Thyroid gland (tissue), 4 donors: ENCODE data around the gene ACE. TPM values are rescaled to one million over a fixed set of nuclear protein-coding genes. Genes with fewer than 3 reads are reported as not detected.

Experiments used
- DNase-seq, 2 donors: peaks; one replicate each; pipeline ENCODE4 v3.0.0-alpha.2; 2019
- H3K27ac ChIP-seq, 3 donors: fragments of 200-600 bp; sonication (generic); 1 replicate in 2 of 3; 2 replicates in 1 of 3; pipeline ENCODE4 v1.5.1; 2016 to 2019; ENCODE audit warnings: mild to moderate bottlenecking in 1 of 3, moderate library complexity in 1 of 3
- H3K27me3 ChIP-seq: fragments of 200-600 bp; sonication (generic); one replicate; pipeline ENCODE4 v1.5.1; 2019
- H3K36me3 ChIP-seq, 2 donors: fragments of 200-600 bp; sonication (generic); one replicate each; pipeline ENCODE4 v1.5.1; 2016 to 2019
- H3K4me1 ChIP-seq, 2 donors: fragments of 200-600 bp; sonication (generic); one replicate each; pipeline ENCODE4 v1.5.1; 2017 to 2019
- H3K4me3 ChIP-seq, 3 donors: fragments of 200-600 bp; sonication (generic); replicated peaks in 1 of 3; 1 replicate in 2 of 3; 2 replicates in 1 of 3; pipeline ENCODE4 v1.5.1; 2016; ENCODE audit warnings: mild to moderate bottlenecking in 1 of 3
- H3K9me3 ChIP-seq: fragments of 200-600 bp; sonication (generic); one replicate; pipeline ENCODE4 v1.5.1; 2017
- POLR2A ChIP-seq, 2 donors: fragments of 450-650 bp; IDR thresholded peaks; one replicate each; pipeline ENCODE4 v1.6.1; 2017; ENCODE audit warnings: antibody characterized with exemption in 2 of 2, mild to moderate bottlenecking in 2 of 2, moderate library complexity in 1 of 2
- WGBS, 2 donors: methylation state at CpG; one replicate each; pipeline ENCODE4 v1.1.5; 2017; 5-methylcytosine and 5-hydroxymethylcytosine counted together
- intact Hi-C: fragments of 100-400 bp; cut with DNase I; formaldehyde crosslinking; loops from one replicate; pipeline ENCODE4 v1.15.1; 2023
- total RNA-seq, 4 donors: library from RNA; depleted of rRNA; stranded (reverse); fragments of >200 nt; gene quantifications; one replicate each; pipeline ENCODE4 v1.2.3, GENCODE V29; 2016
- TF ChIP-seq, protein P1 (sequence below), 6 experiments: fragments of 200-600 bp in 3 of 6; fragments of 450-650 bp in 3 of 6; sonication (generic) in 3 of 6; IDR thresholded peaks; one replicate each; pipeline ENCODE4 v1.5.1; 2016 to 2019; ENCODE audit warnings: antibody characterized with exemption in 6 of 6, mild to moderate bottlenecking in 2 of 6, inconsistent platforms in 1 of 6, moderate library complexity in 1 of 6

The ACE gene
- total RNA-seq, 4 donors from 2014 or later = 1.1 to 12.7 (median 10.3) TPM

DNA sequence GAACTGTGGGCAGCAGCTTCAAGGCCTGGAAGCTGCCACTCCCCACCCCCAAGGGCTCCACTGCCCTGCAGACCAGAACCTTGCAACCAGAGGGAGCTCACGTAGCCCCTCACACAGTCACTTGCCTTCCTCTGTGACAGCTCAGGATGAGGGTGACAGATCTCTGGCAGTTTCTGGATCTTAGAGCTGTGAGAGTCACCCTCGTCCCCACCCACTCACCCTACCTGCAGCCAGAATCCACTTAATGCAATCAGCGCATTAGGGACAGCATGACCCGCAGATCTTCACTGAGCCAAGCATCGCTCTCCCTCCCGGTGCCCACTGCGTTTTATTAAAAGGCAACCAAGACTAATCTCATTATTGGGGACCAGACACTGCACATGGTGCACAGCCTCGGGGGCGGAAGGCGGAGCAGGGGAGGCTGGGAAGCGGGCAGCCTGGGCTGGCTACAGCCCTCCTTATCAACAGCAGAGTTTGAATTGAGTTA, 34.3 kb upstream of the ACE start:
- Histone ChIP-seq H3K36me3 (no peaks in the 10 kb centered on the region), H3K27me3 (no peaks in the 10 kb centered on the region), H3K4me3 (no peak overlapping the region), H3K27ac (peak overlapping the region in 1 of 3 donors; percentile 4), H3K4me1 (peaks cover 25 to 35% of the 10 kb centered on the region in 2 donors), H3K9me3 (no peaks in the 10 kb centered on the region)
- intact Hi-C loops = no loop called here
- TF ChIP-seq, protein P1, sequence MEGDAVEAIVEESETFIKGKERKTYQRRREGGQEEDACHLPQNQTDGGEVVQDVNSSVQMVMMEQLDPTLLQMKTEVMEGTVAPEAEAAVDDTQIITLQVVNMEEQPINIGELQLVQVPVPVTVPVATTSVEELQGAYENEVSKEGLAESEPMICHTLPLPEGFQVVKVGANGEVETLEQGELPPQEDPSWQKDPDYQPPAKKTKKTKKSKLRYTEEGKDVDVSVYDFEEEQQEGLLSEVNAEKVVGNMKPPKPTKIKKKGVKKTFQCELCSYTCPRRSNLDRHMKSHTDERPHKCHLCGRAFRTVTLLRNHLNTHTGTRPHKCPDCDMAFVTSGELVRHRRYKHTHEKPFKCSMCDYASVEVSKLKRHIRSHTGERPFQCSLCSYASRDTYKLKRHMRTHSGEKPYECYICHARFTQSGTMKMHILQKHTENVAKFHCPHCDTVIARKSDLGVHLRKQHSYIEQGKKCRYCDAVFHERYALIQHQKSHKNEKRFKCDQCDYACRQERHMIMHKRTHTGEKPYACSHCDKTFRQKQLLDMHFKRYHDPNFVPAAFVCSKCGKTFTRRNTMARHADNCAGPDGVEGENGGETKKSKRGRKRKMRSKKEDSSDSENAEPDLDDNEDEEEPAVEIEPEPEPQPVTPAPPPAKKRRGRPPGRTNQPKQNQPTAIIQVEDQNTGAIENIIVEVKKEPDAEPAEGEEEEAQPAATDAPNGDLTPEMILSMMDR (IDR thresholded peaks at IDR 0.05) = peak in 1 of 6 experiments; percentile 16
- TF ChIP-seq POLR2A (IDR thresholded peaks at IDR 0.05) = no peak
- peak; percentile 24 to 38 for DNase-seq
- 81 to 86% methylated on average over 11 of the region's 11 CpGs for WGBS, 2 donors

- intact Hi-C loops = no loop called here
- 89 to 92% methylated on average over 6 of the region's 6 CpGs for WGBS, 2 donors
These were observed 33.8 kb upstream of the ACE start for GRCh38 chr17:63443053-63443452.

DNA sequence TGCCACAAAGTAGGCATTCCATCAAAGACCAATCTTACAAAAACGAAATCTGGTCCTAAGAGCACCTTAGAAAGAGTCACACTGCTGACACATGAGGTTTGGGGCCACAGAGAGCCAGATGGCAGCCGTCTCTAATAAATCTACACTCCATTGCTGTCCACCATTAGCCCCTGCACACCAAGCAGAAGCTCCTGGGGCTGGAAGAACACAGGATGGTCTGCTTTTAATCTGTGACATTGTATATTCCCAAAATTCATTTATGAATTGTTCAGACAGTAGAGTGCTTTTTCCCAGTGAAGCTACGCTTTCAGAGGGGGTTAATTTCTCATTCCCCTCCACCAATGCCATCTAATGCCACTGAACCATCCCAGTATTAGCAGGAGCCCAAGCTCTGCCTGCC, 32.4 kb upstream of the ACE start:
- peak overlapping the region in 1 of 3 donors; percentile 15 for H3K27ac ChIP-seq
- no peak overlapping the region for H3K4me3 ChIP-seq
- H3K36me3 ChIP-seq = no peaks in the 10 kb centered on the region
- no peak for TF ChIP-seq POLR2A (IDR thresholded peaks at IDR 0.05)
- TF ChIP-seq, protein P1 (IDR thresholded peaks at IDR 0.05) = no peak
- H3K4me1 ChIP-seq = peaks cover 24 to 37% of the 10 kb centered on the region in 2 donors
- H3K27me3 ChIP-seq = no peaks in the 10 kb centered on the region
- H3K9me3 ChIP-seq = no peaks in the 10 kb centered on the region
- 80 to 88% methylated on average over 3 of the region's 3 CpGs for WGBS, 2 donors
- intact Hi-C loops = no loop called here
- no peak for DNase-seq

More at GRCh38 chr17:63443053-63443452, 33.8 kb upstream of the ACE start:
- no peak for DNase-seq
- Histone ChIP-seq H3K36me3 (no peaks in the 10 kb centered on the region), H3K4me1 (peaks cover 29 to 39% of the 10 kb centered on the region in 2 donors), H3K4me3 (no peak overlapping the region), H3K27me3 (no peaks in the 10 kb centered on the region), H3K27ac (no peak overlapping the region), H3K9me3 (no peaks in the 10 kb centered on the region)
- no peak for TF ChIP-seq POLR2A (IDR thresholded peaks at IDR 0.05)
- TF ChIP-seq, protein P1 (IDR thresholded peaks at IDR 0.05) = no peak

GRCh38 chr17:63445065-63445464, 31.8 kb upstream of the ACE start:
- peak overlapping the region in 2 of 3 donors; percentile 51 to 54 for H3K4me3 ChIP-seq
- intact Hi-C loops = no loop called here
- H3K9me3 ChIP-seq = no peaks in the 10 kb centered on the region
- 46 to 52% methylated on average over 7 of the region's 7 CpGs for WGBS, 2 donors
- no peaks in the 10 kb centered on the region for H3K36me3 ChIP-seq
- H3K4me1 ChIP-seq = peaks cover 24 to 36% of the 10 kb centered on the region in 2 donors
- TF ChIP-seq, protein P1 (IDR thresholded peaks at IDR 0.05) = no peak
- no peak for TF ChIP-seq POLR2A (IDR thresholded peaks at IDR 0.05)
- no peaks in the 10 kb centered on the region for H3K27me3 ChIP-seq
- H3K27ac ChIP-seq = peak overlapping the region in 2 of 3 donors; percentile 15 to 95
- DNase-seq = no peak

- Histone ChIP-seq H3K27ac (peak overlapping the region; percentile 71 to 95 (median 80)), H3K4me3 (peak overlapping the region; percentile 51 to 54 (median 51)), H3K36me3 (no peaks in the 10 kb centered on the region), H3K4me1 (peaks cover 24 to 31% of the 10 kb centered on the region in 2 donors), H3K9me3 (no peaks in the 10 kb centered on the region), H3K27me3 (no peaks in the 10 kb centered on the region)
- intact Hi-C loops = no loop called here
- WGBS, 2 donors = 7 to 13% methylated on average over 3 to 7 of the region's 24 CpGs
- DNase-seq = peak; percentile 69 to 80
- TF ChIP-seq POLR2A (IDR thresholded peaks at IDR 0.05) = peak in 1 of 2 donors; percentile 24
- TF ChIP-seq, protein P1 (IDR thresholded peaks at IDR 0.05) = no peak
These were observed 31.3 kb upstream of the ACE start for GRCh38 chr17:63445571-63445953.
